HPDE6-E6E7 (cell line): ENCODE results near the gene TM2D3.

Experiments used
- DNase-seq: peaks from one replicate; pipeline ENCODE4 v3.0.0; 2011; ENCODE audit warnings: missing footprints; ENCODE audit errors: extremely low spot score

TM2D3 gene

DNA sequence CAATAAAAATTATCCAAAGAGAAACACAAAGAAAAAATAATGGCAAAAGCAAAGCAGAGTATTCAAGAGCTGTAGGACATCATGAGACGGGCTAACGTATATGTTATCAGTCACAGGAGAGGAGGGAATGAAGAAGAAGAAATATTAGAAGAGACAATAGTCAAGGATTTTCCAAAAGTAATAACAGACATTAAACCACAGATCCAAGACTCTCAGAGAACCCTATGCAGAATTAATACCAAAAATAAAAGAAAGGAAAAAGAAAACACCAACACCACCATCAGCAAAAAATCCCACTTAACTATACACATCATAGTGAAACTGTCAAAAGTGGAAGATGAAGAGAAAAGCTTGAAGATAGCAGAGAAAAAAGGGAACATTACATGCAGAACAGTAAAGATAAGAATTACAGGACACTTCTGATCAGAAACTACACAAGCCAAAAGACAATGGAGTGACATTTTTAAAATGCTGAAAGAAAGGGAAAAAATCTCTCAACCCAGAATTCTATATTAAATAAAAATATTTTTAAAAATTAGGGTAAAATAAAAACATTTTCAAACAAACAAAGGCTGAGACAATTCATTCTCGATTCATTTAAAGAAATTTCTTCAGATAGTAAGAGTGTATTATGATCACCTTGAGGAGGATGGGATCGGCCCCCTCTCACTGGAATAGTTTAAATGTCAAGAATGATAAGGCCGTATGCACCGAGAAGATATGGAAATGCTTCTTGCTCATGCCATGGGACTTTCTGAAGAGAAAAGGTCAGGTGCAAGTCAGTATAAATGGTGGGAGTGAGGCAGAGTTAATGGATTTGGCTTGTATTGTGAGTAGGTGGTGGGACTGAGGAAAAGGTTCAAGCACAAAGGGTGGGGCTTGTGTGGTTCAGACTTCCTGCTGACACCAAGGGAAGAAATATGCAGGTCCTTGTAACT is 28.5 kb downstream of the TM2D3 start:
- DNase-seq: no peak

DNA sequence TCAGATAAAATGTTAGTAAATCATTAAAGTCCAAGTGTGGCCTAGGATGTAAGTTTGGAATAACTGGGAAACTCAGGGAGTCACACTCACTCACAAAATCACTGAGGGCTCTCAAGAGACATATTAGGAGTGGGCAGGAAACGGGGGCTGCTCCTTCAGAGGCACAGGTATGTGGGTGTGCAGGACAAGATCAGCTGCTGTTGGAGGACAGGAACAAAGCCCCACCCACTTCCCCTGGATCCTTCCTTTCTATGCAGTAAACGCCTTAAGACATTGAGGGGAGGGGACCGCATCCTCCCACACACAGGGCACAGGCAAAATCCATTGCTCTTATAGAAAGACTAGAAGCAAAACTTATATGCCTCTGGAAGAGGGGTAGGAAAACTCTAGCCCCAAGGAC is 30.2 kb downstream of the TM2D3 start:
- DNase-seq: no peak

DNA sequence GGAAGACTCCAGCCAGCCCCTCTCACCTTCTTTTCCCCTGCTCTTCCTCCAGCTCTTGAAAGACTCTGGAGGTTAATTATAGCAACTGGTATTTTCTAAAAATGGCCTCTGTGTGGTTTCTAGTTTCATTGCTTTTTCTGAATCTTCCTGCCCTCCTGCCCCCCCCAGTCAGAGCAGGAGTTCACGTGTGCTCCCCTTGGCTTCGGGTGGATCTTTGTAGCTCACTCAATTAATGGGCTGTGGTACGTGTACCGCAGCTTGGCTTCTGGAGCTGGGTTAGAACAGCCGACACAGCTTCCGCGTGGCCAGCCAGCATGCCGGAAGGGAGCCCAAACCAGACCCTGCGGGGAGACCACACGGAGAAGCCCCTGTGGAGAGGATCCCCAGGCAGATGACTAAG is 31.5 kb downstream of the TM2D3 start:
- DNase-seq: no peak

DNA sequence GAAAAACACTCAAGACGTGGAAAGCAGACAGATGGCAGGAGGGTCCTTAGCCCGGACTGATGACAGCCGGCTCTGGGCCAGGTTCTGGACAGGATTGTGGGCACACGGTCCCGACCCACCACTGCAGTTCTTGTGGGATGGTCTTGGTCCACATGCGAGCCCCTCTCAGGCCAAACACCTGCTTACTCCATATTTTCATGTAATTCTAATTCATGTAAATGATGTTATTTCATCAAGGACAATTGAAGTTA is 32.6 kb downstream of the TM2D3 start:
- no peak for DNase-seq

DNA sequence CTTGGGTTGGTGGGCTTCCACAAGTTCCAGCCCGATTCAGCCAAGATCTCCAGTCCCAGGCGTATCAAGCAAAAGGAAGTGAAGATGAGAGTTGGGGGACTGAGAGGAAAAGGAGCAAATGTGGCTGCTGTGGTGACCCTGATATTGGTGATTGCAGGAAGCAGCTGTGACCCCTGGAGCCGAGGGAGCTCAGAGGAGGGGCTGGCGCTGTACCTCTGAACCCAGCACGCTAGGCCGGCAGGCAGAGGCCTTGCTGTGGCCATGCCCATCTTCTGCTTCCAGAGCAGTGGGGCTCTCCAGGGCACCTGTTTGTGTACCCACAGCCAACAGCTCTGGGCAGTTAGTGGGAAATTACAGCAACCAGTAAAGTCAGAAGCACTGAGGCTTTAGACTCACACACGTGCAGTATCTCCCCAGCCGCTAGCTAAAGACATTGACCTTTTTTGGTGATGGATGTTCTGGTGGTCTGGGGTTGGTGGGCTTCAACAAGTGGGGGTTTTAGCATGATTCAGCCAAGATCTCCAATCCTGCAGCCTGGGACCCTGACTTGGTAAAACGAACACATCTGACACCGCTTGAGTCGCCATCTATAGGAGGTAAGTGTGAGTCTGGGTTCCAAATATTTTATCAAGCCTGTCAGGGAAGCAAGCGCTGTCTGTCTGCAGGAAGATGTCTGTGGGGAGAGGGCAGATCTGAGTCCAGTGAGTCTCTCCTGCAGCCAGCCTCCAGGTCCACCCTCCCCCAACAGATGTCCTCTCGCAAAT is 33.1 kb downstream of the TM2D3 start:
- no peak for DNase-seq

DNA sequence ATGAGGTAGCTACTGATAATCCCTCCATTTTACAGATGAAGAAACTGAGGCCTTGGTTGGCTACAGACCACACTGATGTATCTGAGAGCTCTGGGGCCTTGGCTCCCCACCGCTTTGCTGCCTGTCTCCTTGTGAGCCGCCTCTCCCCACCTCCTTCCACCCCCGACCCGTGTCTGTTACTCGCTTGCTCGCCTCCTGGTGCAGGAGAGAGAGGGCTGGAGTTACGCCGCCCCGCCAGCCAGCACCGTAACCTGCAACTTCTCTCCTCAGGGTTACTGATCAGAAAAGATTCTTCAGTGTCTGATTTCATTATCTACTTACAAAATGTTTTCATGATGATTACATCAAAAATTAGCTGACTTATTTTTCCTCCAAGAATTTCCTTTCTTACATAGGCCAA is 34.1 kb downstream of the TM2D3 start:
- no peak for DNase-seq

DNA sequence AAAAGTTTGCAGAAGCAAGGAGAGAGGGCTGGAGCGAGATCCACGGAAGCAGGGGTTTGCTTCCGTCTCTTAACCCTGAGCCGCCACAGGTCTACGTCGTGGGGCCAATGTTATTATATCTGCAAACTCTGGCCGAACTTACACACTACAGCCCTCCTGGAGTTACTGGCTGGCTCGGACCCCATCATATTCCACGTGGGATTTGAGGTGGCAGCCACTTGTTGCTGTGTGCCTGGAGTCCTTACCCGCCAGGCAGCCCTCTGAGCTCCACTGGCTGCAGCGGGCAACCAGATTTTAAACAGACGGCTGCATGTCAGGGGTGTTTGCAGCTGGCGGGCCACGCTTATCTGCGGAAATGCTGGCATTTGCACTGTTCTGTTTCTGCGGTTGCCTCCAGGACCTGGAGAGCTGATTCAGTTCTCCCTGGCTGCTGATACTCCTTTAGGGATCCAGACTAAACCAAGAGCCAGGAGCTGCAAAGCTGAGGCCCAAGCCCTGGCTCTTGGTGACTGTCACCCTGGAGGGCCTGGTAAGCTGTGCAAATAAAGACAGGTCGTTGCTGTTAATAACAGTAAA is 34.7 kb downstream of the TM2D3 start:
- no peak for DNase-seq

DNA sequence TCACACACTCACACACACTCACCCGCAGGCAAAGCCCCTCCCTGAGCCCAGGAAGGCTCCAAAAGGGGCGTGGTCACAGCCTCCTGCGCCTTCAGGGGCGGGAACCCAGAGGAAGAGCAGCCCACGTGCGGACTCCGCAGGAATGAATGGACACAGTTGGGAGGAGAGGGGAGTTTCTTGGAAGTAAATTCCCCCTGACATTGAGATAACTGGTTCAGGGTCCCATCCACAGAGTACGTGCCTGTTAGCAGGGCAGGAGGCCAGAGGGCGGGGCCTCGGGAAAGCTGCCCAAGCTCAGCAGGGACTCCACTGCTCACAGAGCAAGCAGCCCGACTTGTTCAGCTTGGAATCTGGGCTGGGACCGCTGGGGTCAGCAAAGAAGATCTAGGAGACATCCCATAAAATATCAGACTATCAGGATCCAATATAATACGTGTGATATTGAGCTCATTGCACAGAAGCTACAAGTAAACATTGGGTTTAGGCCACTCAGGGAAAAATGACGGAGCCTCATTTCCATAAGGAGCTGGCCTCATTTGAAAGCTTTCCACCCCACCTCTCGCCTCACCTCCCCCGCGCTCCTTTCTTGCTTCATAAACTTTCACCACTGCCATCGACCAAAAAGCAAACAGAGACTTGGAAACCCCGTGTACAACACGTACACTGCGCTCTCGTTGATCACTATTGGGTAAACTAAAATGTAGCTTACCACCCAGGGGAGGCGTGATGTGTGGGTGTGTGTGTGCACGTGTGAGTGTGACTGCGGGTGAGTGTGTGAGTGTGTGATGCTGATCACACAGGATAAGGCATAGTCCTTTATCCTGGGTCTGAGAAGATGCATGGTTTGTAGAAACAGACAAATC is 36.0 kb downstream of the TM2D3 start:
- peak; percentile 35 for DNase-seq

DNA sequence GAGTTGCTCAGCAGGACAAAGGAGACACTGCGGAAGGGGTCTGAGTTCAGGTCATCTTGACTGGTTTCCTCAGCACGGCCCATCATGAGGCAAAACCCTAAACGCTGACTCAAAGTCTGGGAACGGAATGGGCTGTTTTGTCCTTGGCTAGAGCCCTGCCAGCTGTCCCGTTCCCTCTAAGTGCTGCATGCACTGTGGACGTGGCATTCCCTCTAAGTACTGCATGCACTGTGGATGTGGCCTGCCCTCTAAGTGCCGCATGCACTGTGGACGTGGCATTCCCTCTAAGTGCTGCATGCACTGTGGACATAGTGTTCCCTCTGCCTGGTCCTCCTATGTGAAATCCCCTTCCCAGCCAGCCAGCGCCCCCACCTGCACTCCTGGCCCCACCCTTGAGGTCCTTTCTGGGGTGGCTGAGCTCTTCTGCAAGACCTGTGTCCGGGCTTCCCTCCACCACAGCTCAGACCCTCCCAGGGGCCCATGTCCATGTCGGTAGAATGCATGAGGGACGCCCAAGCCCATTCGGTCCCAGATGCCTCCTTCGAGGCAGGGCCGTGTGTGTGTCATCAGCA is 36.7 kb downstream of the TM2D3 start:
- DNase-seq: no peak

DNA sequence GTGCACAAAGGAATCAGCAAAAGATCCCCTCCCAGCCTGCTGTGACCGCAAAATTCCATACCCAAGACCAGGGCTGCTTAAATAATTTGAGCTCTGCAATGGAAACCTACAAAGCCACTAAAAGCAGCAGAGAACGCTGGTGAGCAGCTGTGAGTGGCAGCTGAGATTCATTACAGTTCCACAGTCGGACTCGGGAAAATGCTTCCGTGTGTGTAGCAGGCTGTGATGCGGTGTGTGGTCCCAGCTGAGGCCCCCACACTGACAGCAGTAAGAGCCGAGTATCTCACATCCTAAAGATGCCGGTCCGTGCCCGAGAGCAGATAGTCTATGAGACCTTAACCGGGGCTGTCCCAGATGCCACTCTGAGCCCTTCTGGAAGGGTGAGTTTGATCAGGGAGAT is 37.4 kb downstream of the TM2D3 start:
- no peak for DNase-seq

DNA sequence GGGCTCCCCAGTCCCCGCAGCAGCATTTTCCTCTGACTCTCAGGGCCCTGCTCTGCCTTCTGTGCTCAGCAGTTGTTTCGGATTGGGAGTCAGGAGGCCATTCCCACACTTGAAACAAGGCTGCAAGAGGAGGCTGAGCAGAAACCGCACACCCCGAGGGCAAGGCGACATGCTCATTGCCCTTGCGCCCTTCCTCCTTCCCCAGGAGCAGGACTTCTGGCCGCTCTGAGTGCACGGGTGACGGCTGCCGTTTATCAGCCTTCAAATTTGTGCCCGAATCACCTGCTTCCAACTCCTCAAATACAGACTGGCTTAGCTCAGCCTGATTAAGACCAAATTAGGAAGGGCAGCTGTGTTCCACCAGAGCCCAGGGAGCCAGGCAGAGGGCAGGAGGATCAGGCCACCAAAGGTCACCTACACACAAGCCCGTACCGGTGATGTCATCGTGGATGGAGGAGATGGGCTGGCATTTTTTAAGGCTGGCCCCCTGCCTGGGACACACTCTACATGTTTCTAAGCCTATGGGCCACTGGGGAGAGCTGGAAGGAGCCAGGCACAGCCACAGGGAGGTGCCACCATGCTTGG is 38.1 kb downstream of the TM2D3 start:
- no peak for DNase-seq

DNA sequence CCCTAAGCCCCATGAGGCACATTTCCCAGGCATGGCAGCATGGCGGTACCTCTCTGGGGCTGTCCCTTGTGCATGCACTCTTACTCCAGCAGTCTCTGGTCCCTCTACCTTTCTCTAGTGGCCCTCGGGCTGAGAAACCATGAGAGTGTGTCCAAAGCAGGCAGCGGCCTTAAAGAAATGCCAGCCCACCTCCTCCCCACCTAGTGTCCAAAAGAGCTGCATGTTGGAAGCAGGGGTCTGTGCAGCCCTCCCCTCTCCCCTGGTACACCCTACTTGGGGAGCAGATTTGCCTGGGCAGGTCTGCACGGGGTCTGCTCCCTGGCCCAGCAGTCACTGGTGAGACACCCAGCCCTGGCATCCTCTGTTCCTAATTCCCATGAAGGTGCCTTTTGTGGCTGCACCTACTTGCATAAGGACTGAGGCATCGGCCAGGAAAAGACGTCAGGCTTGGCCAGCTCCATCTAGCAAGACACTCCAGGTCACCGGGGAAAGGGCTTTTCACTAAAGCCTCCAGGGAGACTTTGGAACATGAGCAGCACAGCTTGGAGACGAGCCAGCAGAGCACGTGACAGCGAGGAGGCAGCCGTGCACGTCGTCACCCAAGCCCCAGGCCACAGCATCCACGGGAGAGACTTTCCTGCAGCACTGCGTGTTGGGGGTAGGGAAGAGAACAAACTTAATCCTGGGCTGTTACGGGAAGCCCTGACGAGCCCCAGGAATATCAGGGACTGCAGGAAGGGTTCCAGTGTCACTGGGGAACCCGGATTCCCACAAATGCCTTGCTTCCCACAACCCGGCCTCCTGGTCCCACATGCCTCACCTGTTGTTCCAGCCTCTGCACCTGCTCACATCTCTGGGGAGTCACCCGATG is 38.8 kb downstream of the TM2D3 start:
- DNase-seq: peak; percentile 16

DNA sequence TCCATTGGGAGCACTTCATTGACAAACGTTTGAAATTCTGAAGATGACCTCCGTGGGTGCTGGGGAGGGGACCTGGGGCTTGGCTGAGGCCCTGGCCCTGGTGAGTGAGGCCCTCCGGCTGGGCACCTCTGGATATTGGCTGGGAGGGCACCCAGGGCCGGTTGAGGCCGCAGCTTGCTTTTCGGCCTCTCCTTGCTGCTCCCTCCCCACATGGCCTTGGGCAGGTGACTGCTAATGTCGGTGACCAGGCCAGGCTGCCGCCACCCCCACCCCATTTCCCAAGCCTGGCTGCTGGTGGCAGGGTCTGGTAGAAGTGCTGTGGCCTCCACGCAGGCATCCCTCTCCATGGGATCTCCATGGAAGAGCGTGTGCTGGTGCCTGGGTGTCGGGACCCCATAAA is 39.5 kb downstream of the TM2D3 start:
- no peak for DNase-seq

DNA sequence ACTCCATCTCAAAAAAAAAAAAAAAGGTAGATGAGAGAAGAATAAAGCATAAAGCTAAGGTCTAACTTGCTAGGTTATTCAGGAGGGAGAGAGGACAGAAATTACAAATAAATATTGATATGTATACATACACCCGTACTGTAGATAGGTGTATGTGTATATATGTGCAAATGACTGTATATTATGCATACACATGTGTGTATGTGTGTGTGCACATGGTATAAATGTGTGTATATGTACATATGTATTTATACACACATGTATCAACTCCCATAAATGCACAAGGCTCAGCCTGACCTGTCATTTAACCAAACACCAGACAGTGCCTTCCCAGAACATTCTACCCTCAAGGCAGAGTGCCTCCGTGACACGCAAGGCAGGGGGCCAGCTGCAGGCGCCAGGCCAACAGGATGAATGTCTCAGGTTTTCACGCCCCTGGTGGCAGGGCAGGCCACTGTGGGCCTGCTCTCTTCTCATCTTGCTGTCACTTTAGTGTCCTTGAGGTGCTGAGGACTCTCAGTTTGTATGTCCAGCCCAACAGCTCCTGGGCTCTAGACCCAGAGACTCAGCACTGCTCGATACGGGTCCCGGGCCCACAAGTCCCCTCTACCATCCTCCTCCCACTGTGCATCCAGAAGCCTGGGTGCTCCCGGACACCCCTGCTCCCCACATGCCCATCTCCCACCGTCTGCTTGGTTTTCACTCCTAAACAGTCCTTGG is 40.4 kb downstream of the TM2D3 start:
- no peak for DNase-seq

DNA sequence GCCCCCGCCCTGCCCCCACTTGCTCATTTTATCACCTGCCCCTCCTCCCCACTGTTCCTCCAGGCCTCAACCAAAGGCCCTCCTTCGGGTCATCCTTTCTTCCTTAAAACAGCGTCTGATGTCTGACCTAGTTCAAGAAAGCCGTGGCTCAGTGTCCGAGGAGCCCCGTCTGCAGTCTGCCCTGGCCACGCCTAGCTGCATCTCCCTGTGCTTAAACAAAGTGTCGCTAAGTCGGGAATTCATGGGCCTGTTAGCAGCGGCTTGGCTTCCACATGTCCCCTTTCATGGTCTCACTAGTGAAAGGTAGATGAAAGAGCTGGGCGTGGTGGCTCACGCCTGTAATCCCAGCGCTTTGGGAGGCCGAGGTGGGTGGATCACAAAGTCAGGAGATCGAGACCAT is 41.2 kb downstream of the TM2D3 start:
- no peak for DNase-seq

DNA sequence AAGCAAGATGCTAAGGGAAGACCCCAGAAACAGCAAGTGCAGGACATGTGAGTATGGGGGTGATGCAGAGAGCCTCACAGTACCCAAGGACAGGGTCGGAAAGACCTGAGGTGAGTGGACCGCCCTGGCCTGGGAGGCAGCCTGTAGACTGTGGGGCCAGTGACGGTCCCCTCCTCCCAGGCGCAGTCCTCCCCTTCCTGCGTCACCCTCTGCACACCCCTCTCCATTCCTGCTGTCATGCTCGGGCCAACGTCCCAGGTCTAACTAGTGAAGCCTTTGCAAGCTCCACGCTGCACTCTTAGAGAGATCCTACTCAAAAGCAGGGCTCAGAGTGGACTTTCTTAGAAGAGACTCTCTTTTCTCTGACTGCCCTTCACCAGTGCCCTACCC is 41.6 kb downstream of the TM2D3 start:
- DNase-seq: no peak

DNA sequence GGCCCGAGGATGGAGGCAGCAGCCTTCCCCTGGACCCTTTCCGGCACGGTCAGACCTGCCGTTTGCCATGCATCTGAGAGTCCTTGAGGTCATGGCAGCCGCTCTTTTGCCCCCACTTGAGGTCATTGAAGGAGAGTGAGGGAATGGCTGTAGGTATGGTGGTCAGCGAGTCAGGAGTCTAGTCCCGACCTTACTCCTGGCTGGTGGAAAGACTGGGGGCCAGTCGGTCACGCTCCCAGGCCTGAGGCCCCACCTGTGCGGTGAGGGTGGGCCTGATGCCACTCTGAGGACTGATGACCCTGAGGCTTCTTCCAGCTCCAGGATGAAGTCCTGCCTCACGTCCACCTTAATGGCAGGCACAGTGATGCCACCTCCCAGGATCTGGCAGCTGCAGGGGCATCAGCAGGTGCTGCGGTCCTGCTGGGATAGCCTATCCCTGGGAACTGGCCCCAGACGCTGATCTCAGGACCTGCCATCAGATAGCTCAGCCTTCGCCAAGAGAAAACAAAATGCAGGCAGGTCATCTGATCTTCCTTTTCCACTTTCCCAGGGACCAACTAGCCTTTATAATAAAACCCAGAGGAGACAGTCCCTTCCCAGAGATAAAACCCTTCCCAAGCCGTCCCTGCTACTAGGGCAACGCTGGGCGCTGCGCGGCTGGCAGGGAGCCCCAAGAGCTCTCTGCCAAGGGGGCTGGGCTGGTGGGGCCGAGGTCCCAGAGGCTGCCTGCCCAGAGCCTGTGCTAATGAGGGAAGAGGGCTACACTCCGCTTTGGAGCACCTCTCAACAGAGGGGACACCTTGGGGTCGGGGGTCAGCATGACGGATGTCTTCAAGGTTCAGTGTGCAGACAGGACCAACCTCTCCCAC is 42.2 kb downstream of the TM2D3 start:
- no peak for DNase-seq

DNA sequence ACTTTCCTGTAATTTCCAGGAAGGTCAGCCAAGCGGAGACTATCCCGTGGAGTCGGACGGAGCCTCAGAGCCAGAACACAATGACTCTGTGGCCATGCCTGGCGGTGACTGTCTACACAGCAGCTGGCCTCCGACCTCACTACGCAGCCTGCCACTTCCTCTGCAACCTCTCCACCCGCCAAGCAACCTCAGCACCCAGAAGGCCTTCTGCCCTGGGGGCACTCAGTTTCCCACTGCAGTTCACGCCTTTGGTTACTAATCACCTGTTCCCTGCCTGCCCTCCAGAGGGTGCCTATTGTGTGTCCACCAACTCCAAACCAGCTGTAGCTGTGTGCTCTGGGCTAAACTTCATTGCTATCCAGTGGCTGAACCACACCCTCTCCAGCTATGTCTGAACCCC is 44.0 kb downstream of the TM2D3 start:
- no peak for DNase-seq

DNA sequence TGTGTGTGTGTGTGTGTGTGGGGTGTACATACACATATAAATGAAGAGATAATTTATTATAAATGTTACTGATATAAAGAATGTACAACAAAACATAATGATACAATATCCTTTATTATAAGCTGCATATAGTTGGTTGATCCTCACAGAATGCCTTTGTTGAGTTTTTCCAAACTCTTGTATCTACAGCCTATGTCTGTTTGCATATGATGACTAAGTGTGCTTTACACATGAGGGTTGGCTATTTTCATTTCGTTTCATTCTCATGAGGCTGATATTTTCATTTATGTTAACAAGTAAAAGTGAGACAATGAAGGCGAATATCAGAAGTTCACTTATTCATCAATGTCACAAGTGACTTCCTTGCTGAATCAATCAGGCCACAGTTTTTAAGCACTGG is 45.1 kb downstream of the TM2D3 start:
- DNase-seq: no peak
